GM12892 (cell line): ENCODE measurements around the gene PLA2G4F.

Experiments
- POLR2AphosphoS5 ChIP-seq: IDR thresholded peaks from 2 replicates; pipeline ENCODE4 v1.6.1; 2011; ENCODE audit warnings: low read depth, low read length, control low read depth
- TAF1 ChIP-seq: IDR thresholded peaks from 2 replicates; pipeline ENCODE4 v1.6.1; 2011; ENCODE audit warnings: low read depth, mild to moderate bottlenecking, control low read depth, low read length, borderline replicate concordance

DNA sequence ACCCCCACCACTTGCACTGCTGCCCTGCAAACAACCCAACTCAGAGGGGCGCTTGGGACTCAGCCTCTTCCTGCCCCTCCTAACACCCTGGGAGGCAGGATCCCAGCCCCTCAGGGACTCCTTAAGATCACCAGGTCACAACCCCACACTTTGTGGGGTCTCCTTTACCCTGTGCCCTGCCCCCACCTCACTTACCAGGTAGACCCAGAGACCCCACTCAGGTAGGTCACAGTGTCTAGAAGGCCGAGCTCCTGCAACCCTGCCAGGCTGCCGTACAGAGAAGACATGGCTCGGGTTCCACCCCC, 9.1 kb downstream of the PLA2G4F start:
- TF ChIP-seq POLR2AphosphoS5 (no peak), TAF1 (no peak)
